Measurements from ENCODE around the gene TMC7.

DNA sequence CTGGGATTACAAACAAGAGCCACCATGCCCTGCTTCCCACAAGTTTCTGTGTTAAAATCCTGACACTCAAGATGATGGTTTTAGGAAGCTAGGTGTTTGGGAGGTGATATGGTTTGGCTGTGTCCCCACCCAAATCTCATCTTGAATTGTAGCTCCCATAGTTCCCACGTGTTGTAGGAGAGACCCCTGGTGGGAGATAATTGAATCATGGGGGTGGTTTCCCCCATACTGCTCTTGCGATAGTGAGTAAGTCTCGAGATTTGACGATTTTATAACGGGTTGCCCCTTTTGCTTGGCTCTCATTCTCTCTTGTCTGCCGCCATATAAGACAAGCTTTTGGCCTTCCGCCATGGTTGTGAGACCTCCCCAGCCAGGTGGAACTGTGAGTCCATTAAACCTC is 40.3 kb upstream of the TMC7 start:
- TF ChIP-seq, protein P1, sequence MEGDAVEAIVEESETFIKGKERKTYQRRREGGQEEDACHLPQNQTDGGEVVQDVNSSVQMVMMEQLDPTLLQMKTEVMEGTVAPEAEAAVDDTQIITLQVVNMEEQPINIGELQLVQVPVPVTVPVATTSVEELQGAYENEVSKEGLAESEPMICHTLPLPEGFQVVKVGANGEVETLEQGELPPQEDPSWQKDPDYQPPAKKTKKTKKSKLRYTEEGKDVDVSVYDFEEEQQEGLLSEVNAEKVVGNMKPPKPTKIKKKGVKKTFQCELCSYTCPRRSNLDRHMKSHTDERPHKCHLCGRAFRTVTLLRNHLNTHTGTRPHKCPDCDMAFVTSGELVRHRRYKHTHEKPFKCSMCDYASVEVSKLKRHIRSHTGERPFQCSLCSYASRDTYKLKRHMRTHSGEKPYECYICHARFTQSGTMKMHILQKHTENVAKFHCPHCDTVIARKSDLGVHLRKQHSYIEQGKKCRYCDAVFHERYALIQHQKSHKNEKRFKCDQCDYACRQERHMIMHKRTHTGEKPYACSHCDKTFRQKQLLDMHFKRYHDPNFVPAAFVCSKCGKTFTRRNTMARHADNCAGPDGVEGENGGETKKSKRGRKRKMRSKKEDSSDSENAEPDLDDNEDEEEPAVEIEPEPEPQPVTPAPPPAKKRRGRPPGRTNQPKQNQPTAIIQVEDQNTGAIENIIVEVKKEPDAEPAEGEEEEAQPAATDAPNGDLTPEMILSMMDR (tag by site-specific recombination; IDR thresholded peaks at IDR 0.05), result no peak
- TF ChIP-seq ZNF626 (tag by site-specific recombination; IDR thresholded peaks at IDR 0.05), result no peak

Measured in HEK293 (cell line).